NCI-H2171 treated with DMSO at 0.1 percent for 48 hours (cell line): ENCODE data around the gene RAB30.

ENCODE experiments used
- DNase-seq: peaks from one replicate; lab custom pipeline; 2025; lab: John Stamatoyannopoulos, UW

RAB30 gene

DNA sequence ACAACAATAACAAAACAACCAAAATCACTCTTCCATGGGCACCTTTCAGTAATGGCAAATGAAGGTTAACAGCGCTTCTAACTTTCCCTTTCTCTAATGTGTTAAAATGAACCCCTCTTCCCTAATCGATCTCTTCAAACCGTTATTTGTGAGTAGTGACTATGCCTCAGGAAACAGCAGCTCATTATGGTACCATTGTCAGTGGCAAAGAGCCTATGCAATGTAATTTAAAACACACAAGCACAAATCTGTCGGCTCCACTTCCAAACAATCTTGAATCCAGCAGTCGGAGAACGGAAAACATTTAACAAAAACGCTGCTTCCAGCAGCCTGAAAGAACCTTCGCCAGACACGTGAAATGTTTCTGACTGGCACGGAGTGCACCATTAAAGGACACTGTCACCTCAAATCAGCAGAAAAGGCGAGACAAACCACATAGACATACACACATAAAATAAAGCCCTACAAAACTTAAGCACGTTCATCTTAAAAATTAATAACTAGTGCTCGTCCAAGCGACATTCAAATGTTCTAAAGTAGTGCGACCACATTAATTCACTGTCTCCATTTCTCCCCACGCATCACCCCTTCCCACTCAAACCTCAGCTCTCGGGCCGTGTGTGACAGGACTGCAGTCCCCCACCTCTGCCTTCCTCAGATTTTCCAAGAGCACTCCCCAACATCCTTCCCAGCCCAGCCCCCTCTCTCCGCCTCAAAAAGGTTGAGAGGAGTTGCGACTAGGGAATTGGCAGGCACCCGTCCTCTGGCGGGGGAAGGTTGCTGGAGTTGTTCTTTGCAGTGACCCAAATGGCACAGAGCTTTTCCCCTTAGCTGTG, 748 bp downstream of the RAB30 start:
- peak; percentile 2 for DNase-seq

- peak; percentile 2 for DNase-seq
Observed at GRCh38 chr11:83070044-83070701, 1.5 kb downstream of the RAB30 start.

DNA sequence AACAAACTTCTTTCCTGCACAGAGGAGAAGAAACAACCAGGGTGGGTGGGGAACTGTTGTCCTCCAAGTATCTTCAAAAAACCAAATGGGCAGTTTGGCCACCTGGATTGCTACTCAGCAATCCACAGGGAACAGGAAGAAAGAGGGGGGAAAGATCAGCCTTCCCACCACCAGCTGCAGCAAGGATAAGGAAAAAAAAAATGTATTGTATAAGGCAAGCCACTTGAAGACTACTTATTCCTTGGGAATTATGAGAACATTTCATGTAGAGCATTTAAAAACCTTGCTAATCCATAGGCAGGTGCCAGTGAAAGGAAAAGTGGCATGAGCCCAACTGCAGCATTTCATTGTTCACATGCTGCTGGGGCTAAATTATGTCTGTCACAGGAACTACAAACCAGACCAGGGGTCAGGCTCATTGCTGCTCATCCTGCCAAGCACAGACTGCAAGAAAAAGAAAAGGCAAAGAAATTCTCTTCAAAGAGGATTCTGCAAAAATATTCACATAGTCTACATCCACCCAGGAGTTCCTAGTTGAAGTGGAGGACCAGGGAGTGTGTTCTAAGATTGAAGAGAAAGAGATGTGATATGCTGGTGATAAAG, 2.2 kb downstream of the RAB30 start:
- no peak for DNase-seq

DNA sequence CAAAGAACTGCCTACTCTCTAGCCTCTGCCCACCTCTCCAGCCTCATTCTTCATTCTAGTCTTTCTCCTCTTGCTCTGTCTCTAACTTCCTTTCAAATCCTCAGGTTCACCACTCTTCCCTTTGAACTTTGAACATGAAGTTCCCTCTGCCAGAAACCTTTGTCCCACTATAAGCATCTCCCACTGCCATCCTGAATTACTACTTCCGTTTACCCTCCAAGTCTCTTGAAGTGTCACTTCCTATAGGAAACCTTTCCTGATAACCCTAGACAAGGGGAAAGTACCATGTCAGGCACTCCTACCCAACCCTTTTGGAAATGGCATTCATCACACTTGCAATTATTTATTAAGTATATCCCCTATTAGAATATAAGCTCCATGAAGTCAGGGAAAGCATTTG, 3.1 kb downstream of the RAB30 start:
- DNase-seq = no peak

- DNase-seq = no peak
Observed at GRCh38 chr11:83064011-83064410, 7.7 kb downstream of the RAB30 start.

DNA sequence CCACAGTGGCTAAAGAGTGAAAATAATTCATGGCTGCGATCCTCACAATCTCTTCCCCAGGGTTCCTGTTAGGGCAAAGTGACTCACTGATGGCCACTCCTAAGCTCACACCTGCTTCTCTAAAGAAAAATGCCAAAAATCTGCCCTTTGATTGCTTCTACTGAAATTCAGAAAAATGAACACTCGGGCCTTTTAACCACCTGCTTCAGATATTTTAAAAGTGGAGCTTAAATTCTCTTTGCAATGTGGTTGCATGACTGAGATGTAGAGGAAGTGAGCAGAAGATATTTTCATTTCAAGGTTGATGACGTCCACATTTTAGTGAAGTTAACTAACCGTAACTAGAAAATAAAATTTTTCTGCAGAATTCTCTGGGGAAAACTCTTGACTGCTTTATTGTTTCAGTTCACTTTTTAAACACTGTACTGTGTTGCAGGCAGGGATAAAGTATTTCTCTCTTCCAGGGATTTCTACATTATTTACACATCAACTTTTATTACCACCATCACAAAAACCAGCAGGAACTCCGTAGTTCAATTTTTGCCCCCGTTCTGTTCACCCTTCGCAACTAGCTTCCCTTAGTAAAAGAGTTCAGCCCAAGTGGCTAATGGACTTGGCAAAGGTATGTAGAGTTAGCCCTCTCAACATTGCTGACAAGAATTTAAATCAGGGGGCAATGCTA, 8.5 kb downstream of the RAB30 start:
- no peak for DNase-seq

DNA sequence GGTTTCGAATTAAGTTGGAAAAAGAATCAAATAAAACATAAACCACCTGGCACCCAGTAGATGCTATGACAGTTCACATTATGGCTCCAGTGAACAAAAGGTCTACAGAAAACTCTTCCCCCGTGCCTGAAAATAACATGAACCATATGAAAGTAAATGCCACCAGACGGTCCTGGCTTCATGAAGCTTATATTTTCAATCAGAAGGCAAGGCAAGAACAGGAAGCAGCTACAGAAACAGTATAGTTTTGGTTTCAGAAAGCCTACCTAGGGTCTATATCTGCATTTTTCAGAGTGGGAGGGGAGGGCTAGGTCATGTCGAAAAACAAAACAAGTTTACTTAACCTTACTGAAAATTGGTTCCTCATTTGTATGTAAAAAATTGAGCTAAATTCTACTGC, 9.8 kb downstream of the RAB30 start:
- DNase-seq = no peak

DNA sequence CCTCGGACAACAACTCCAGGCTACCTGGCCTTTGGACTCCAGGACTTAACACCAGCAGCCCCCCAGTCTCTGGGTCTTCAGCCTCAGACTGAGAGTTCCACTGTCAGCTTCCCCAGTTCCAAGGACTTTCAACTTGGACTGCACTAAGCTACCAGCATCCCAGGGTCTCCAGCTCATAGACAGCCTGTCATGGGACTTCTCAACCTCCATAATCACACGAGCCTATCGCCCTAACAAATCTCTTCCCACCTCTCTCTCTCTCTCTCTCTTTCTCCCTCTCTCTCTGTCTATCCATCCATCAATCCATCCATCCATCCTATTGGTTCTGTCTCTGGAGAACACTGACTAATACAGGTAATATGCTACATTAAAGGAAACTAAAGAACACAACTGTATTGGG, 10.7 kb downstream of the RAB30 start:
- DNase-seq = no peak

DNA sequence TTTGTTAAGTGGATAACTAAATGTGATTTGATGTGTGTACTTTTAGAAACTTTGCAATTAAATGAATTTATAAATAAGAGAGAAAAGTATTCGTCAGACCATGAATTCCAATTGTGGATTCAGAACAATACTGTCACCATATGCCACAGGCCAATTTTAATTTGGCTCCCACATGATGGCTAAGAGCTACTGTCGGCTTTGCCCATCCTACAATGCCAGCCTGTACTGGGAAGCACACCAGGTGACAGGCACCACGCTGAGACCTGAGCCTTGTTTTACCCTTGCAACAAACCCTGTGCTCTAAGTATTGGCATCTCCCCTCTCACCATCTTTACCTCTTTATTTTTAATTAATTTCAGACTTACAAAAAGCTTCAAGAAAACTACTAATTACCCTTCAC, 14.0 kb downstream of the RAB30 start:
- DNase-seq = no peak

DNA sequence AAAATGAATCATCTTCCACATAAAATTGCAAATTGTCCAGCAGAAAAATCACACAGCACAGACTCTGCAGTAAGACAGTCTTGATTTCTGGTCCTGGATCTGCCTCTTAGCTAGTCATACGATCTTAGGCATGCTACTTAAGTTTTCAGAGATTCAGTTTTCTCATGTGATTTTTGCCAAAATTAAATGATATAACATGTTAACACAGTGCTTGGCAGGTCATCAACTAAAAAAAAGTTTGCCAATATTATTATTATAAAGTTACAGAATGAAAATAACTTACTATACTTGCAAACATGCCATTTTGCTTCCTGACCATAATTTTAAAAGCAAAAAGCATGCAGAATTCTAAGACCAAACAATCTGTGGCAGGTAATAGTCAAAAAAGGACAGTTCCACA, 15.1 kb downstream of the RAB30 start:
- no peak for DNase-seq

- DNase-seq = no peak
Observed at GRCh38 chr11:83056204-83056603, 15.5 kb downstream of the RAB30 start.

GRCh38 chr11:83054904-83055380, 16.8 kb downstream of the RAB30 start:
- no peak for DNase-seq

GRCh38 chr11:83054001-83054400, 17.7 kb downstream of the RAB30 start:
- DNase-seq = no peak

DNA sequence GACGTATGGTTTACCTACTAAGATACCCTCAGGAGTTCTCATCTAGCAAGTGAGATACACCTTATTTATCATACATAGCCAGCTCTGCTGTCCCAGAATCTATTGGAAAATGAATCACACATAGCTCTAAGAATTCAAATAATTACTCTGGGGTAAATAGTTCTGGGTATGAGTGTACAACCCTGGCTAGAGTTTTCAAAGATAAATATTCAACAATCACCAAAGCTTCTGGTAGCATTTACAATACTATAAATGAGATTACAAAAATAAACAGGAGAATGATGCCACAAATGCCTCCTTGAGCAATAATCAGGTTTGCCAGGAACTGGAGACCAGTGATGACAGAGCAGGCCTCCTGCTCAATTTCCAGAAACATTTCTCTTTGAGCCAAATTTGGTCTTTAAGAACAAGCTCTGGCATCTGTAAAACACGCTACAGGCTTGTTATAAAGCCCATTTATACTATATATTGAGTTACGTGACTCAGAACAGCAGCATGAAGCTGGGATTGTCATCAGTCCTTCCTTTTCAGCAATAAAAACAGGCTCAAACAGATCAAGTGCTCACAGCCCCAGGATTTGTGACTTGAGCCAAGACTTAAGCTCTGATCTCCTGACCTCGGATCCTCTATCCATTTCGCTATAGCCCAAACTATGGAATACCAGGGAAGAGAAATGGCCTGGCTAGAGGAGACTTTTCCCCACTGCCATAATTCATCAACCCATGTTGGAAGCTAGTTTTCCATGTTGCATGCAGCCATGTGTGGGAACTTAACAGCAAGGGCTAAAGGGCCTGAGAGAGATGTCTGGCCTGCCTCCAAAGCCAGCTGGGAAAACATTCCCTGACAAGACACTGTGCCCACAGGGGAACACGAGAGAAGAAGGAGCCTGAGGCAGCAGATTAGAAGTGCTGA, 19.7 kb downstream of the RAB30 start:
- DNase-seq = no peak

DNA sequence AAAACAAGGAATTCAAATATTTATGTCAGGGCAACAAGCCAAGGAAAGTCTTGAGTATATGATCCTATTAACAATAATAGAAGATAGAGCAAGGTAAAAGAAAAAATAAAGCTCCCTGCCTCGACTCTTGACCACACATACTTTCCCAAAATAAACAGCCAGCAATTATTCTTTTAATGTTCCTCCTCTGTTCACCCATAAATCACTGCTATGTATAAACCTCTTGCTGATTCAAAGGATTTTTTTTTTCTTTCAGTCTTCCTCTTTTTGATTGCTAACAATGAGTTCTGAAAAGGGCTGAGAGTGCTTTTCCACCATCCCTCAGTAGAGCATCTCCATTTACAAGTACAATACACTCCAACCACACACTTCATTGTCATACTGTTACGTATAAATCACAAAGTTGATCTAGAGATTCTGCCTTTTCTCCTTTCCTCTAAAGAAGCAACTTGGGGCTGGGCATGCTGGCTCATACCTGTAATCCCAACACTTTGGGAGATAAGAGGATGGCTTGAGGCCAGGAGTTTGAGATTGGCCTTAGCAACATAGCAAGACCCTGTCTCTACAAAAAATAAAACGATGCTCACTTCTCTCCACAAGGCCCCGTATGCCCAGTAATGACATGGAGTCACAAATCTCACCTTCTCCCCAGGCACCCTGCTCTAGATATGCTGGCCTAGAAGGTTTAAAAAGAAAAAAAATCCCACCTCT, 24.0 kb downstream of the RAB30 start:
- DNase-seq = no peak

- no peak for DNase-seq
Observed at GRCh38 chr11:83046621-83047172, 25.0 kb downstream of the RAB30 start.

GRCh38 chr11:83044958-83045712, 26.6 kb downstream of the RAB30 start:
- no peak for DNase-seq

DNA sequence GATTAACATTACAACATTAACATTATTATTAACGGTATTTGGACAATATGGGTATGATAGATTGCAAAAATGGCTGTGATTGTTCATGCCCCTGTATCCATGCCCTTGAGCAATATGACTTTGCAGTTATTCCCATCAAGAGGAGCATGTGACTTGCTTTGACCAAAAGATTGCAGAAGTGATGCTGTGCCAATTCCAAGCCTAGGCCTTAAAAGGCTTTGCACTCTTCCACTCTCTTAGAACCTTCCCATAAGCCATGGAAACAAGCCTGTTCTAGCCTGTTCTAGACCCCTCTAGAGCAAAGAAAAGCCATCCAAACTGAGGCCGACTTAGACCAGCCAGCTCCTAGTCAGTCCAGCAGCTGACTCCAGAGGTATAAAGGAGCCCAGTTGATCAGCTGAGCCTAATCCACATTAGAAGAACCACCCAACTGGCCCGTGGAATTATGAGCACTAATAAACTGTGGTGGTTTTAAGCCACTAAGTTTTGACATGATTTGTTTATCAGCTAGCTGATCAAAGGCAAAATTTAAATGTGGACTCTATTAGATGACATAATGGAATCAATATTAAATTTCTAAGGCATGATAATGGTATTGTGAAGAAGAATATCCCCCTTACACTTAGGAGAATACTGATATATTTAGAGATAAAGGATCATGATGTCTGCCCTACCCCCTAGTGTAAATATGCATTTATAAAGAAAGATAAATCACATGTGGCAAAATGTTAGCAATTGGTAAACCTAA, 28.6 kb downstream of the RAB30 start:
- DNase-seq = no peak

DNA sequence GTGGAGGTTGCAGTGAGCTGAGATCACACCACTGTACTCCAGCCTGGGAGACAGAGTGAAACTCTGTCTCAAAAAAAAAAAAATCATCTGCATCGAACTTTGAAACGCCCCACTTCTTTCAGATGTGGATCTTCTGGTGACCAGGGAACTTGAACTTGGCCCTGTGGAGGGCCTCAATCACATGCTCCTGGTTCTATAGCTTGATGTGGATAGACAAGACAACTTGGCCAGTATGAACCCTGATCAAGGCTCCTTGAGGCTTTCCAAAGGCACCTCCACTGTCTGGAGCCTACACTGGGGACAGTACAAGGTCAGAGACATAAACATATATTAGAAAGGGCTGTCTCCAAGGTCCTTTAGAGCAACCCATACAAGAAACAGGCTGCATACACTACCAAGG, 30.6 kb downstream of the RAB30 start:
- no peak for DNase-seq
